Measurements from ENCODE around the gene ERCC6.
A peak's percentile ranks its signal among the peaks of the same experiment; 100 is the strongest.

The ERCC6 gene

GRCh38 chr10:49539320-49539885 lies 482 bp upstream of the ERCC6 start:
- H3K4me3 ChIP-seq (ENCODE audit: low read depth, low read length) = peak overlapping the region; percentile 83
- TF ChIP-seq, protein P1, sequence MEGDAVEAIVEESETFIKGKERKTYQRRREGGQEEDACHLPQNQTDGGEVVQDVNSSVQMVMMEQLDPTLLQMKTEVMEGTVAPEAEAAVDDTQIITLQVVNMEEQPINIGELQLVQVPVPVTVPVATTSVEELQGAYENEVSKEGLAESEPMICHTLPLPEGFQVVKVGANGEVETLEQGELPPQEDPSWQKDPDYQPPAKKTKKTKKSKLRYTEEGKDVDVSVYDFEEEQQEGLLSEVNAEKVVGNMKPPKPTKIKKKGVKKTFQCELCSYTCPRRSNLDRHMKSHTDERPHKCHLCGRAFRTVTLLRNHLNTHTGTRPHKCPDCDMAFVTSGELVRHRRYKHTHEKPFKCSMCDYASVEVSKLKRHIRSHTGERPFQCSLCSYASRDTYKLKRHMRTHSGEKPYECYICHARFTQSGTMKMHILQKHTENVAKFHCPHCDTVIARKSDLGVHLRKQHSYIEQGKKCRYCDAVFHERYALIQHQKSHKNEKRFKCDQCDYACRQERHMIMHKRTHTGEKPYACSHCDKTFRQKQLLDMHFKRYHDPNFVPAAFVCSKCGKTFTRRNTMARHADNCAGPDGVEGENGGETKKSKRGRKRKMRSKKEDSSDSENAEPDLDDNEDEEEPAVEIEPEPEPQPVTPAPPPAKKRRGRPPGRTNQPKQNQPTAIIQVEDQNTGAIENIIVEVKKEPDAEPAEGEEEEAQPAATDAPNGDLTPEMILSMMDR (conservative IDR thresholded peaks at IDR 0.05; ENCODE audit: low read depth, low read length) = no peak
- DNase-seq (ENCODE audit: low read depth) = peak; percentile 79

- TF ChIP-seq, protein P1 (conservative IDR thresholded peaks at IDR 0.05; ENCODE audit: low read depth, low read length) = no peak
- peak; percentile 70 for DNase-seq (ENCODE audit: low read depth)
- H3K4me3 ChIP-seq (ENCODE audit: low read depth, low read length) = no peak overlapping the region
Measured at GRCh38 chr10:49534670-49535381, 4.1 kb downstream of the ERCC6 start.

GRCh38 chr10:49532461-49532860 lies 6.5 kb downstream of the ERCC6 start:
- H3K4me3 ChIP-seq (ENCODE audit: low read depth, low read length) = no peak overlapping the region
- TF ChIP-seq, protein P1 (conservative IDR thresholded peaks at IDR 0.05; ENCODE audit: low read depth, low read length) = no peak
- no peak for DNase-seq (ENCODE audit: low read depth)

DNA sequence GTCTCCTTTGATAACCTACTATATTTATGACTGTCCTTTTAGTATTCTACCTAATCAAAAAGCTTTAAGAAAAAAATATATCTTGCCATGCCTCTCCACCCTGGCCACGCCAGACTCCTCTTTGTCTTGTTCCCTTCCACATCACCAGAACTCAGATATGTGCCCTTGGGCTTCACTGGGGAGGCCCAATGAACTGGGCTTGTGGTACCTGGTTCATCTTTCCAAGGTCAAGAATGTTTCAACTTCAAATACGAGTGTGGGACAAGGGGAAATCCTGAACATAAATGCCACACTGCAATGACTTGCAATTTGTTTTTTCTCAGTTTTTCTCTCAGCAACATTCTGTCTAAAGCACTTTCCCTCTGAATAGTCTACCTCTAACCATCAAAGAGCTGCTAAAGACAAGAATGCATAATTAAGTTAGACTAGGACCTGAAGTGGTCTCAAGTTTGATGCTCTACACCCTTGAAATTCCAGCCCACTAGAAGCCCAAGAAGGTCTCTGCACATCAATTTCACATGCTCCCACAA lies 9.9 kb downstream of the ERCC6 start:
- no peak overlapping the region for H3K4me3 ChIP-seq (ENCODE audit: low read depth, low read length)
- no peak for DNase-seq (ENCODE audit: low read depth)
- TF ChIP-seq, protein P1 (conservative IDR thresholded peaks at IDR 0.05; ENCODE audit: low read depth, low read length) = no peak

- H3K4me3 ChIP-seq (ENCODE audit: low read depth, low read length) = no peak overlapping the region
- TF ChIP-seq, protein P1 (conservative IDR thresholded peaks at IDR 0.05; ENCODE audit: low read depth, low read length) = no peak
- no peak for DNase-seq (ENCODE audit: low read depth)
Measured at GRCh38 chr10:49527850-49528249, 11.1 kb downstream of the ERCC6 start.

- DNase-seq (ENCODE audit: low read depth) = no peak
- H3K4me3 ChIP-seq (ENCODE audit: low read depth, low read length) = no peak overlapping the region
- TF ChIP-seq, protein P1 (conservative IDR thresholded peaks at IDR 0.05; ENCODE audit: low read depth, low read length) = no peak
Measured at GRCh38 chr10:49527061-49527460, 11.9 kb downstream of the ERCC6 start.

Measured in choroid plexus epithelial cell (primary cell).